CD4-positive, CD25-positive, alpha-beta regulatory T cell (primary cell): ENCODE measurements around the gene SIAH2. TPM values are rescaled to one million over a fixed set of nuclear protein-coding genes. Genes with fewer than 3 reads are reported as not detected.

Source experiments
- ATAC-seq, 2 donors: fragments of 150-1000 bp; cut with Tn5 transposase; one replicate each; pipeline ENCODE4 v1.10.0; 2021; ENCODE audit warnings: low read depth in 2 of 2, moderate number of reproducible peaks in 2 of 2, moderate library complexity in 1 of 2
- DNase-seq, 3 donors: peaks; one replicate each; pipeline versions ENCODE4 v3.0.0 to v3.0.0-alpha.2; 2012 to 2022; ENCODE audit warnings: mixed read lengths in 1 of 3
- H3K27ac ChIP-seq: one replicate; pipeline ENCODE4 v1.7.0; 2013; ENCODE audit warnings: mild to moderate bottlenecking, low read length; ENCODE audit not compliant: insufficient read depth, poor library complexity, severe bottlenecking
- H3K27me3 ChIP-seq: one replicate; pipeline ENCODE4 v1.7.0; 2013; ENCODE audit warnings: low read length; ENCODE audit not compliant: control insufficient read depth, insufficient read depth
- H3K36me3 ChIP-seq: one replicate; pipeline ENCODE4 v1.7.0; 2013; ENCODE audit warnings: mild to moderate bottlenecking, low read length, moderate library complexity; ENCODE audit not compliant: control insufficient read depth, insufficient read depth
- H3K4me1 ChIP-seq: 2 replicates; pipeline ENCODE4 v1.7.0; 2013; ENCODE audit warnings: mild to moderate bottlenecking, low read length; ENCODE audit not compliant: insufficient read depth, control insufficient read depth, poor library complexity, severe bottlenecking
- H3K4me3 ChIP-seq: one replicate; pipeline ENCODE4 v1.7.0; 2013; ENCODE audit warnings: low read depth, mild to moderate bottlenecking, low read length, moderate library complexity
- H3K9me3 ChIP-seq, 2 experiments: 1 replicate in 1 of 2; 2 replicates in 1 of 2; pipeline ENCODE4 v1.7.0; 2013; ENCODE audit warnings: low read length in 2 of 2, mild to moderate bottlenecking in 1 of 2, moderate library complexity in 1 of 2; ENCODE audit not compliant: control insufficient read depth in 2 of 2
- H3K27ac Mint-ChIP-seq, 3 donors: one replicate each; pipeline ENCODE4 v1.8.0; 2020 to 2022; ENCODE audit warnings: mild to moderate bottlenecking in 3 of 3, mixed read lengths in 3 of 3, moderate library complexity in 2 of 3
- H3K27me3 Mint-ChIP-seq: one replicate; pipeline ENCODE4 v1.8.0; 2022; ENCODE audit warnings: mild to moderate bottlenecking, mixed read lengths
- H3K36me3 Mint-ChIP-seq: one replicate; pipeline ENCODE4 v1.8.0; 2020; ENCODE audit warnings: mixed read lengths
- H3K4me1 Mint-ChIP-seq, 4 donors: one replicate each; pipeline ENCODE4 v1.8.0; 2020 to 2022; ENCODE audit warnings: mixed read lengths in 4 of 4, mild to moderate bottlenecking in 1 of 4
- H3K4me3 Mint-ChIP-seq, 4 donors: one replicate each; pipeline ENCODE4 v1.8.0; 2020 to 2022; ENCODE audit warnings: mild to moderate bottlenecking in 4 of 4, mixed read lengths in 4 of 4, moderate library complexity in 3 of 4
- H3K9me3 Mint-ChIP-seq, 7 donors: one replicate each; pipeline ENCODE4 v1.8.0; 2020 to 2022; ENCODE audit warnings: mixed read lengths in 7 of 7, mild to moderate bottlenecking in 3 of 7, moderate library complexity in 2 of 7
- polyA plus RNA-seq, 4 donors: library from polyadenylated mRNA; unstranded; fragments of 300-500 nt; fragmentation: Illumina TruSeq; gene quantifications; one replicate each; pipeline ENCODE4 v1.2.3, GENCODE V29; 2021
- total RNA-seq: library from RNA; stranded (reverse); gene quantifications from one replicate; pipeline ENCODE4 v1.2.3, GENCODE V29; 2022

Gene SIAH2
- total and polyA plus RNA-seq, 5 donors from 2014 or later, result 23.5 to 61.4 (median 29.1) TPM

GRCh38 chr3:150727653-150728502 lies 35.1 kb downstream of the SIAH2 start:
- Histone ChIP-seq H3K27ac (no peak overlapping the region), H3K4me1 (peaks cover 2% of the 10 kb centered on the region), H3K27me3 (no peaks in the 10 kb centered on the region), H3K9me3 (no peaks in the 10 kb centered on the region), H3K4me3 (no peak overlapping the region), H3K36me3 (no peaks in the 10 kb centered on the region)
- H3K27ac Mint-ChIP-seq, result no peak overlapping the region
- H3K9me3 Mint-ChIP-seq, result no peaks in the 10 kb centered on the region
- no peaks in the 10 kb centered on the region for H3K27me3 Mint-ChIP-seq
- H3K36me3 Mint-ChIP-seq, result peaks cover 8% of the 10 kb centered on the region
- ATAC-seq (no peak), DNase-seq (no peak)
- peaks cover 0 to 19% (median 6%) of the 10 kb centered on the region in 4 donors for H3K4me1 Mint-ChIP-seq
- H3K4me3 Mint-ChIP-seq, result no peak overlapping the region

GRCh38 chr3:150725548-150725947 lies 37.4 kb downstream of the SIAH2 start:
- Histone ChIP-seq H3K4me3 (no peak overlapping the region), H3K9me3 (no peaks in the 10 kb centered on the region), H3K27me3 (no peaks in the 10 kb centered on the region), H3K36me3 (no peaks in the 10 kb centered on the region), H3K4me1 (peaks cover 2% of the 10 kb centered on the region), H3K27ac (no peak overlapping the region)
- no peak for DNase-seq
- Mint-ChIP-seq H3K9me3 (no peaks in the 10 kb centered on the region), H3K27me3 (no peaks in the 10 kb centered on the region), H3K36me3 (peaks cover 4% of the 10 kb centered on the region), H3K4me3 (no peak overlapping the region), H3K27ac (no peak overlapping the region), H3K4me1 (peaks cover 6 to 23% (median 15%) of the 10 kb centered on the region in 4 donors)
- ATAC-seq, result no peak

- H3K4me3 Mint-ChIP-seq, result no peak overlapping the region
- H3K4me1 Mint-ChIP-seq, result peaks cover 6 to 23% (median 16%) of the 10 kb centered on the region in 4 donors
- H3K9me3 Mint-ChIP-seq, result no peaks in the 10 kb centered on the region
- Histone ChIP-seq H3K27me3 (no peaks in the 10 kb centered on the region), H3K9me3 (no peaks in the 10 kb centered on the region), H3K36me3 (no peaks in the 10 kb centered on the region), H3K27ac (no peak overlapping the region), H3K4me1 (peaks cover 2% of the 10 kb centered on the region), H3K4me3 (no peak overlapping the region)
- H3K36me3 Mint-ChIP-seq, result no peaks in the 10 kb centered on the region
- no peaks in the 10 kb centered on the region for H3K27me3 Mint-ChIP-seq
- H3K27ac Mint-ChIP-seq, result no peak overlapping the region
- ATAC-seq (no peak), DNase-seq (peak in 1 of 3 donors; percentile 43)
Measured at GRCh38 chr3:150723946-150724345, 39.0 kb downstream of the SIAH2 start.

- Mint-ChIP-seq H3K36me3 (no peaks in the 10 kb centered on the region), H3K4me1 (peaks cover 6 to 18% (median 15%) of the 10 kb centered on the region in 4 donors), H3K9me3 (peaks cover 0 to under 1% (median 0%) of the 10 kb centered on the region in 7 donors), H3K27me3 (no peaks in the 10 kb centered on the region), H3K4me3 (no peak overlapping the region), H3K27ac (no peak overlapping the region)
- H3K27ac ChIP-seq, result no peak overlapping the region
- no peaks in the 10 kb centered on the region for H3K9me3 ChIP-seq
- DNase-seq (no peak), ATAC-seq (no peak)
- H3K36me3 ChIP-seq, result no peaks in the 10 kb centered on the region
- peaks cover 2% of the 10 kb centered on the region for H3K4me1 ChIP-seq
- H3K4me3 ChIP-seq, result no peak overlapping the region
- H3K27me3 ChIP-seq, result no peaks in the 10 kb centered on the region
Measured at GRCh38 chr3:150722267-150722666, 40.7 kb downstream of the SIAH2 start.

GRCh38 chr3:150721285-150722130 lies 41.5 kb downstream of the SIAH2 start:
- H3K4me3 Mint-ChIP-seq, result no peak overlapping the region
- peaks cover 6 to 18% (median 15%) of the 10 kb centered on the region in 4 donors for H3K4me1 Mint-ChIP-seq
- DNase-seq (peak in 2 of 3 donors; percentile 76 to 81), ATAC-seq (peak; percentile 76 to 77)
- H3K4me3 ChIP-seq, result no peak overlapping the region
- no peaks in the 10 kb centered on the region for H3K36me3 ChIP-seq
- no peaks in the 10 kb centered on the region for H3K36me3 Mint-ChIP-seq
- H3K9me3 ChIP-seq, result no peaks in the 10 kb centered on the region
- H3K27ac Mint-ChIP-seq, result no peak overlapping the region
- peaks cover 2% of the 10 kb centered on the region for H3K4me1 ChIP-seq
- H3K27me3 Mint-ChIP-seq, result no peaks in the 10 kb centered on the region
- H3K27ac ChIP-seq, result no peak overlapping the region
- H3K9me3 Mint-ChIP-seq, result peaks cover 0 to 6% (median 0%) of the 10 kb centered on the region in 7 donors
- no peaks in the 10 kb centered on the region for H3K27me3 ChIP-seq

- H3K4me3 Mint-ChIP-seq, result no peak overlapping the region
- ATAC-seq (no peak), DNase-seq (no peak)
- Histone ChIP-seq H3K9me3 (no peaks in the 10 kb centered on the region), H3K4me1 (peaks cover 2% of the 10 kb centered on the region), H3K27me3 (no peaks in the 10 kb centered on the region), H3K4me3 (no peak overlapping the region), H3K27ac (no peak overlapping the region), H3K36me3 (no peaks in the 10 kb centered on the region)
- H3K4me1 Mint-ChIP-seq, result peaks cover 6 to 18% (median 15%) of the 10 kb centered on the region in 4 donors
- no peak overlapping the region for H3K27ac Mint-ChIP-seq
- H3K9me3 Mint-ChIP-seq, result peaks cover 0 to 14% (median 0%) of the 10 kb centered on the region in 7 donors
- no peaks in the 10 kb centered on the region for H3K27me3 Mint-ChIP-seq
- H3K36me3 Mint-ChIP-seq, result no peaks in the 10 kb centered on the region
Measured at GRCh38 chr3:150720444-150720843, 42.5 kb downstream of the SIAH2 start.

GRCh38 chr3:150710097-150710496 lies 52.9 kb downstream of the SIAH2 start:
- ATAC-seq (no peak), DNase-seq (no peak)
- Histone ChIP-seq H3K36me3 (peaks cover 18% of the 10 kb centered on the region), H3K4me3 (no peak overlapping the region), H3K27me3 (no peaks in the 10 kb centered on the region), H3K9me3 (no peaks in the 10 kb centered on the region), H3K27ac (no peak overlapping the region), H3K4me1 (peaks cover 3% of the 10 kb centered on the region)
- Mint-ChIP-seq H3K4me3 (peak overlapping the region in 1 of 4 donors; percentile 30), H3K36me3 (peaks cover 44% of the 10 kb centered on the region), H3K27me3 (peaks cover 5% of the 10 kb centered on the region), H3K9me3 (peaks cover 0 to 23% (median 9%) of the 10 kb centered on the region in 7 donors), H3K27ac (no peak overlapping the region), H3K4me1 (peaks cover 4 to 12% (median 10%) of the 10 kb centered on the region in 4 donors)
